Left ventricle myocardium inferior (tissue), 1 donor: ENCODE measurements around the gene KIF2A. TPM values are rescaled to one million over a fixed set of nuclear protein-coding genes. Genes with fewer than 3 reads are reported as not detected.

Experiments
- DNase-seq: peaks from one replicate; pipeline ENCODE4 v3.0.0-alpha.2; 2020
- H3K27ac ChIP-seq: fragments of 200-600 bp; replicated peaks from 2 replicates; pipeline ENCODE4 v1.8.0; 2021
- H3K27me3 ChIP-seq: fragments of 200-600 bp; 2 replicates; pipeline ENCODE4 v1.8.0; 2021; ENCODE audit warnings: low read depth
- H3K36me3 ChIP-seq: fragments of 200-600 bp; 2 replicates; pipeline ENCODE4 v1.8.0; 2021
- H3K4me1 ChIP-seq: fragments of 200-600 bp; 2 replicates; pipeline ENCODE4 v1.8.0; 2021
- H3K4me3 ChIP-seq: fragments of 200-600 bp; 2 replicates; pipeline ENCODE4 v1.8.0; 2021; ENCODE audit warnings: mild to moderate bottlenecking, moderate library complexity
- H3K9me3 ChIP-seq: fragments of 200-600 bp; replicated peaks from 2 replicates; pipeline ENCODE4 v1.8.0; 2021
- intact Hi-C: fragments of 100-400 bp; cut with micrococcal nuclease; formaldehyde crosslinking; loops from one replicate; pipeline ENCODE4 v1.11.0; 2022
- total RNA-seq: library from RNA; stranded (reverse); fragmentation: NEBNext Ultra II Directional; extraction: Animal tissue kit (Norgen Biotek cat#: 25700); gene quantifications from one replicate; pipeline ENCODE4 v1.2.1, GENCODE V29; 2021
- TF ChIP-seq, protein P1 (sequence below): fragments of 200-600 bp; IDR thresholded peaks from 2 replicates; pipeline ENCODE4 v1.8.0; 2021; ENCODE audit warnings: antibody characterized with exemption, mild to moderate bottlenecking, borderline replicate concordance
- donor health status: DM: no; HTN: yes; CAD: no; lungs with severe emphysema.

Gene KIF2A
- total RNA-seq, 1 donor from 2014 or later = 9.7 TPM

DNA sequence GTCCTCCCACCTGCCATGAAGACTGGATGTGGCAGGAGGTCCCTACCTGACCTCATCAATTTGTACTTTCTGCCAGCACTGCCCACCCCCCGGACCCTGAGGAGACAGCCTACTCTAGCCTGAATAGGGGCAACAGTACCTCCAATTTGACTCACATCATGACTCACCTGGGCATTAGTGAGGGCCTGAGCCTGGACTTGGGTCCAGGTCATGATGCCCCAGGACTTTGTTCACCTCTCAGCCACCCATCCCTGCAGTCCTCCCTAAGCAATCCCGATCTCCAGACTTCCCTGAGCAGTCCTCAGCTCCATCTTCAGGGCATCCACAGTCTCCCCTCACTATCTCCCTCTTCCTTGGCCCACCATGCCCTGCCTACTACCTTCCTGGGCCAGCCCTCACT is 28.1 kb downstream of the KIF2A start:
- intact Hi-C loops = no loop called here
- Histone ChIP-seq H3K4me3 (no peak overlapping the region), H3K27me3 (no peaks in the 10 kb centered on the region), H3K27ac (no peak overlapping the region), H3K4me1 (peaks cover 17% of the 10 kb centered on the region), H3K36me3 (no peaks in the 10 kb centered on the region), H3K9me3 (no peaks in the 10 kb centered on the region)
- TF ChIP-seq, protein P1, sequence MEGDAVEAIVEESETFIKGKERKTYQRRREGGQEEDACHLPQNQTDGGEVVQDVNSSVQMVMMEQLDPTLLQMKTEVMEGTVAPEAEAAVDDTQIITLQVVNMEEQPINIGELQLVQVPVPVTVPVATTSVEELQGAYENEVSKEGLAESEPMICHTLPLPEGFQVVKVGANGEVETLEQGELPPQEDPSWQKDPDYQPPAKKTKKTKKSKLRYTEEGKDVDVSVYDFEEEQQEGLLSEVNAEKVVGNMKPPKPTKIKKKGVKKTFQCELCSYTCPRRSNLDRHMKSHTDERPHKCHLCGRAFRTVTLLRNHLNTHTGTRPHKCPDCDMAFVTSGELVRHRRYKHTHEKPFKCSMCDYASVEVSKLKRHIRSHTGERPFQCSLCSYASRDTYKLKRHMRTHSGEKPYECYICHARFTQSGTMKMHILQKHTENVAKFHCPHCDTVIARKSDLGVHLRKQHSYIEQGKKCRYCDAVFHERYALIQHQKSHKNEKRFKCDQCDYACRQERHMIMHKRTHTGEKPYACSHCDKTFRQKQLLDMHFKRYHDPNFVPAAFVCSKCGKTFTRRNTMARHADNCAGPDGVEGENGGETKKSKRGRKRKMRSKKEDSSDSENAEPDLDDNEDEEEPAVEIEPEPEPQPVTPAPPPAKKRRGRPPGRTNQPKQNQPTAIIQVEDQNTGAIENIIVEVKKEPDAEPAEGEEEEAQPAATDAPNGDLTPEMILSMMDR = no peak
- no peak for DNase-seq

DNA sequence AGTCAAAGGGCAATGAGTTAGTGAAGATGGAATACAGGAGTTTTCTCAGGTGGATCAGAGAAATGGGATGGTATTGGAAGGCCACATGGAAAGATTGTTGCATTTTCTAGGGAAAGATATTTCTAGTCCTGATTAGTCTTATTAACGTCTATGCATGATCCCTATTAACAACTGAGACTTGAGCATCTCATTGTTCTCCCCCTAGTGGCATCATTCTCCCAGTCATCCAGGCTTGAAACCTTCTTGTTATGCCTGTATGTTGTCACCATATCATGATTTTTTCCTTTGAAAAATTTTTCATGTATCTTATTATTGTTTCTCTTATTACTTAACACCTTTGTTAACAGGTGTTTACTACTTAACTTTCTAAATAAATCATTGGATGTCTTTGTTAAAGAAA is 34.4 kb downstream of the KIF2A start:
- no peaks in the 10 kb centered on the region for H3K27me3 ChIP-seq
- no peaks in the 10 kb centered on the region for H3K36me3 ChIP-seq
- no peak for DNase-seq
- no peak overlapping the region for H3K4me3 ChIP-seq
- intact Hi-C loops = no loop called here
- no peaks in the 10 kb centered on the region for H3K9me3 ChIP-seq
- TF ChIP-seq, protein P1 = peak; percentile 41
- H3K27ac ChIP-seq = no peak overlapping the region
- H3K4me1 ChIP-seq = no peaks in the 10 kb centered on the region

DNA sequence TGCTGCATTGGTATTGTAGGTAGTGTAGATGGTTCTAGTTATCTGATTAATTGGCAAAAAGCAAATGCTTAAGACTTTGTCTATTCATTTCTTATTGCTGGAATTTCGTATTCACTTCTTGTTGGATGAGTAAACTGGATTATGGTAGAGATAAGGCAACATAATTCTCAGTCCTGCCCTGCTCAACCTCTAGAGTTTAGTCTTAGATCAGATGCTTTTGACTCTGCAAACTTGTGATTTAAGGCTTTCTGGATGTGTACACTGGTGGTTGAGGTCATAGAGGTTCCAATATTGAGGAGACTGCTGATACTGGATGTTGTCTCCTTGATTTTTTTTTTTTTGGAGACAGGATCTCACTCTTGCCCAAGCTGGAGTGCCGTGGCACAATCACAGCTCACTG is 35.0 kb downstream of the KIF2A start:
- no peaks in the 10 kb centered on the region for H3K27me3 ChIP-seq

DNA sequence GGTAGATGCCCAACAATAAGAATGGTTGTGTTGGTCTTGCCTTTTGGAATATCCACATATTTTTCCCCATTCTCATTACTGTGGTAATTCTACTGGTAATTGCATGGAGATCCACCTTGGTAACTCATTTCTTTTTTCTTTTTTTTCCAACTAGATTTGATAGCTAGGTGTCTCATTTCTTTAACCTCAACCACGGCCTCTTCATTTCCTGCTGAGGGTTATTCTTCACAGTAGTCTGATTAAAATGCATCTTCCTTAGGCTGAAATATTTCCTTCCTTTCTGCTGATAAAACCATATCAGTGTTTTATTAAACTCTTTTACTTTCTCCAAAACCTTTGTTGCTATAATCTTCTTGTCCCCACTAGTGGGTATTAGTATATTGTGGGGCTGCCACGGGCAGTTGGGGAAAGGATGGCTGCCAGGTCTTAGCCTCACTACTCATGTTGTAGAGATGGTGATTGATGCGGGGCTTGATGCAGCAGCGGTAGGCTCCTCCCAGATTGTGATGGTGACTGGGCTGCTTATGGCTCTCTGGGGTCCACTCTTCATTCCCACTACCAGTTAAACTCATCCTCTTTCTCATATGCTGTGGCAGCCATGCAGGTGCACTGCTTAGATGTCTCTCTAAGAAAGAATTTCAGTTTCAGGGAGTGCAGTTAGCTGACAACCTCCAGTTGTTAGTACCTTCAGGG is 35.9 kb downstream of the KIF2A start:
- Histone ChIP-seq H3K4me1 (no peaks in the 10 kb centered on the region), H3K27ac (no peak overlapping the region), H3K27me3 (no peaks in the 10 kb centered on the region), H3K9me3 (no peaks in the 10 kb centered on the region), H3K36me3 (no peaks in the 10 kb centered on the region), H3K4me3 (no peak overlapping the region)
- intact Hi-C loops = no loop called here
- TF ChIP-seq, protein P1 = no peak
- DNase-seq = no peak

More for the DNA sequence above, 35.0 kb downstream of the KIF2A start:
- H3K27ac ChIP-seq = no peak overlapping the region
- H3K9me3 ChIP-seq = no peaks in the 10 kb centered on the region
- intact Hi-C loops = no loop called here
- H3K4me3 ChIP-seq = no peak overlapping the region
- TF ChIP-seq, protein P1 = no peak
- H3K36me3 ChIP-seq = no peaks in the 10 kb centered on the region
- no peak for DNase-seq
- H3K4me1 ChIP-seq = no peaks in the 10 kb centered on the region

DNA sequence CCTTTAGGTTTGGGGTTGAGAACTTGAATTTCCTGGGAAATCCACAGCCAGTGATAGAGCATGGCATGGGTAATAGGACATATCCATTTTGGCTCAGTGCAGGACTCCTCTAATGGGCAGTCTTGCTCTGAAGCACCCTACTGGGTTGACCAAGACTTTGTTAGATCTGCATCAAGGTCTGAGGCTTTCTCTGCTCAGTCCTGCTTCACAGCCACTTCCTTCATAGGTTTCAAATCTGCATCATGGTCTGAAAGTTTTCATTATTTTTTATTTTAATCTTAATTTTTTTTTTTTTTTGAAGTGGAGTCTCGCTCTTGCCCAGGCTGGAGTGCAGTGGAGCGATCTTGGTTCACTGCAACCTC is 36.5 kb downstream of the KIF2A start:
- intact Hi-C loops = no loop called here
- Histone ChIP-seq H3K36me3 (no peaks in the 10 kb centered on the region), H3K27me3 (no peaks in the 10 kb centered on the region), H3K4me1 (no peaks in the 10 kb centered on the region), H3K9me3 (no peaks in the 10 kb centered on the region), H3K27ac (no peak overlapping the region), H3K4me3 (no peak overlapping the region)
- TF ChIP-seq, protein P1 = no peak
- DNase-seq = no peak

DNA sequence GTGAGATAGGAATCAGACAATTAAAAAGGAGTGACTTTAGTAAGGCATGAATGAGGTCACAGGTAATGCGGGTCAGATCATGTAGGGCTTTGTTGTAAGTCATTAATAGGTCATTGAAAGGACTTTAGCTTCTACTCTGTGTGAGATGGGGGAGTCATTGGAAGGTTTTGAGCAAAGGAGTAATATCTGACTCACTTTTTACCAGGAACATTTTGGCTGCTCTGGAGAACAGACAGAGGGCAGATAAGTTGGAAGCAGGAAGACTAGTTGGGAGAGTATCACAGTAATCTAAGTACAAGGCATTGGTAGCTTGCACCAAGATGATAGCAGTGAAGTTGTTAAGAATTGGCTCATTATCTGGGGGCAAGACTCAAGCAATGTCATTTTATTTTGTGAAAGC is 37.4 kb downstream of the KIF2A start:
- Histone ChIP-seq H3K9me3 (no peaks in the 10 kb centered on the region), H3K36me3 (no peaks in the 10 kb centered on the region), H3K27me3 (no peaks in the 10 kb centered on the region), H3K27ac (no peak overlapping the region), H3K4me1 (no peaks in the 10 kb centered on the region), H3K4me3 (no peak overlapping the region)
- intact Hi-C loops = no loop called here
- DNase-seq = no peak
- TF ChIP-seq, protein P1 = no peak
